Smooth muscle cell (in vitro differentiated cells): ENCODE data around the gene IFT43. TPM values are rescaled to one million over a fixed set of nuclear protein-coding genes. Genes with fewer than 3 reads are reported as not detected.

Experiments used
- DNase-seq: peaks from one replicate; lab custom pipeline; 2025; ENCODE audit not compliant: unreplicated experiment; lab: John Stamatoyannopoulos, UW
- H2AFZ ChIP-seq: fragments of 200-600 bp; sonication (generic); 2 replicates; pipeline ENCODE4 v1.6.0; 2016; ENCODE audit warnings: antibody characterized with exemption, low read depth, mild to moderate bottlenecking
- H3F3A ChIP-seq: fragments of 200-600 bp; sonication (generic); 2 replicates; pipeline ENCODE4 v1.6.0; 2017; ENCODE audit warnings: antibody characterized with exemption, low read depth
- H3K27ac ChIP-seq: fragments of 200-600 bp; sonication (generic); 2 replicates; pipeline ENCODE4 v1.5.1; 2016; ENCODE audit warnings: low read depth, mild to moderate bottlenecking
- H3K27me3 ChIP-seq: fragments of 200-600 bp; sonication (generic); 2 replicates; pipeline ENCODE4 v1.6.1; 2016; ENCODE audit warnings: low read depth, mild to moderate bottlenecking
- H3K36me3 ChIP-seq: fragments of 200-600 bp; sonication (generic); 2 replicates; pipeline ENCODE4 v1.5.1; 2016; ENCODE audit warnings: low read depth
- H3K4me1 ChIP-seq: fragments of 200-600 bp; sonication (generic); 2 replicates; pipeline ENCODE4 v1.5.1; 2016; ENCODE audit warnings: low read depth
- H3K4me2 ChIP-seq: fragments of 200-600 bp; sonication (generic); 2 replicates; pipeline ENCODE4 v1.6.0; 2016; ENCODE audit warnings: mild to moderate bottlenecking
- H3K4me3 ChIP-seq: fragments of 200-600 bp; sonication (generic); 2 replicates; pipeline ENCODE4 v1.5.1; 2016; ENCODE audit warnings: mild to moderate bottlenecking
- H3K79me2 ChIP-seq: fragments of 200-600 bp; sonication (generic); 2 replicates; pipeline ENCODE4 v1.6.0; 2016; ENCODE audit warnings: low read depth, mild to moderate bottlenecking
- H3K9ac ChIP-seq: fragments of 200-600 bp; sonication (generic); 2 replicates; pipeline ENCODE4 v1.6.0; 2016; ENCODE audit warnings: low read depth
- H3K9me3 ChIP-seq: fragments of 200-600 bp; sonication (generic); replicated peaks from 2 replicates; pipeline ENCODE4 v1.5.1; 2016; ENCODE audit warnings: low read depth
- H4K20me1 ChIP-seq: fragments of 200-600 bp; sonication (generic); 2 replicates; pipeline ENCODE4 v1.6.0; 2016; ENCODE audit warnings: low read depth
- WGBS: methylation state at CpG from one replicate; pipeline ENCODE4 v1.1.7; 2016; ENCODE audit warnings: low lambda C conversion rate; 5-methylcytosine and 5-hydroxymethylcytosine counted together
- polyA plus RNA-seq: library from polyadenylated mRNA; unstranded; fragments of >200 nt; fragmentation: Nextera tagmentation; extraction: Ambion mirVana; gene quantifications from 2 replicates; pipeline ENCODE4 v1.2.1, GENCODE V29; 2016
- total RNA-seq: library from RNA; depleted of rRNA; stranded (reverse); fragments of >200 nt; gene quantifications from 2 replicates; pipeline ENCODE4 v1.2.3, GENCODE V29; 2014
- TF ChIP-seq, protein P1 (sequence below): fragments of 200-600 bp; sonication (generic); IDR thresholded peaks from 2 replicates; pipeline ENCODE4 v1.5.1; 2017; ENCODE audit warnings: borderline replicate concordance, mild to moderate bottlenecking, antibody characterized with exemption; ENCODE audit not compliant: insufficient read depth, poor library complexity, severe bottlenecking

The IFT43 gene
- total and polyA plus RNA-seq, 2 experiments from 2014 or later, result 46.9 to 63.0 TPM

DNA sequence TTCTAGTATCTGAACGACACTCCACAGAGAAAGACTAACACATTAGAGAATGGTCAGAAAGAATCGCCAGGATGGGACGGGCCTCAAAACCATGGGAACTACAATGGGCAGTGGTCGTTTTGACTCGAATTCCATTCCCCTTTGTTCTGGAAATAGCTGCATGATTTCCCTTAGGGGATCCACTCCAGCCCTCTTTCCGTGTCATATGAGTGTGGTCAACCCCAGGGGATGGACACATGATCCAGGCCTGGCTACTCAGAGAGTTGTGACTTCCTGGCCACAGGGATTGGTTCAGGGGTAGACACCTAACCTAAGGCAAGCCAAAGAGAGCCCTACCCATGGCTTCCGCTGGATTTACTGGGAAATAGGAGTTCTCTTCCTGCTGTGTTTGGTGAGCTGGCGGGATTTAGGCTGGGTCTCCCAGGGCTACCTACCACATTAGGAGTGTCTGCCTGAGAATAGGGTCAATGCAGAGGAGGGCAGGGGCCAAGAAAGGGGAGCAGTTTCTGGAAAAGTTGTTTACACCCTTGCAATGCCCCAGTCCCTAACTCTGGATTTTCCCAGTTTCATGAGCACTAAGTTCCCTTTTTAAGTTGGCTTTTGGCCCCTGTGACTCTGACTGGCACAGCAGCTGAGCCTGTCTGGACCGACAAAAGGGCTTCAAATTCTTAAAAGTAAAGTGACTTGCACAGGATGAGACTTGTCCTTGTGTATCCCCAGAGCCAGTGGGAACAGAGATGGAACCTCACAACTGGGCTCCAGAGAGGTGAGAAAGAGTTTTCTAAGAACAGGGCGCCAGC, 138.1 kb downstream of the IFT43 start:
- DNase-seq, result no peak
- no peaks in the 10 kb centered on the region for H3K36me3 ChIP-seq
- no peak overlapping the region for H3K27ac ChIP-seq
- H3K4me1 ChIP-seq, result no peaks in the 10 kb centered on the region
- H3K4me2 ChIP-seq, result no peak overlapping the region
- no peak overlapping the region for H3K9ac ChIP-seq
- no peaks in the 10 kb centered on the region for H3K79me2 ChIP-seq
- H4K20me1 ChIP-seq, result no peaks in the 10 kb centered on the region
- H2AFZ ChIP-seq, result no peak overlapping the region
- H3K9me3 ChIP-seq, result no peaks in the 10 kb centered on the region
- TF ChIP-seq, protein P1, sequence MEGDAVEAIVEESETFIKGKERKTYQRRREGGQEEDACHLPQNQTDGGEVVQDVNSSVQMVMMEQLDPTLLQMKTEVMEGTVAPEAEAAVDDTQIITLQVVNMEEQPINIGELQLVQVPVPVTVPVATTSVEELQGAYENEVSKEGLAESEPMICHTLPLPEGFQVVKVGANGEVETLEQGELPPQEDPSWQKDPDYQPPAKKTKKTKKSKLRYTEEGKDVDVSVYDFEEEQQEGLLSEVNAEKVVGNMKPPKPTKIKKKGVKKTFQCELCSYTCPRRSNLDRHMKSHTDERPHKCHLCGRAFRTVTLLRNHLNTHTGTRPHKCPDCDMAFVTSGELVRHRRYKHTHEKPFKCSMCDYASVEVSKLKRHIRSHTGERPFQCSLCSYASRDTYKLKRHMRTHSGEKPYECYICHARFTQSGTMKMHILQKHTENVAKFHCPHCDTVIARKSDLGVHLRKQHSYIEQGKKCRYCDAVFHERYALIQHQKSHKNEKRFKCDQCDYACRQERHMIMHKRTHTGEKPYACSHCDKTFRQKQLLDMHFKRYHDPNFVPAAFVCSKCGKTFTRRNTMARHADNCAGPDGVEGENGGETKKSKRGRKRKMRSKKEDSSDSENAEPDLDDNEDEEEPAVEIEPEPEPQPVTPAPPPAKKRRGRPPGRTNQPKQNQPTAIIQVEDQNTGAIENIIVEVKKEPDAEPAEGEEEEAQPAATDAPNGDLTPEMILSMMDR, result no peak
- 75% methylated on average over 10 of the region's 10 CpGs for WGBS
- no peak overlapping the region for H3K4me3 ChIP-seq
- H3F3A ChIP-seq, result no peaks in the 10 kb centered on the region
- no peaks in the 10 kb centered on the region for H3K27me3 ChIP-seq

DNA sequence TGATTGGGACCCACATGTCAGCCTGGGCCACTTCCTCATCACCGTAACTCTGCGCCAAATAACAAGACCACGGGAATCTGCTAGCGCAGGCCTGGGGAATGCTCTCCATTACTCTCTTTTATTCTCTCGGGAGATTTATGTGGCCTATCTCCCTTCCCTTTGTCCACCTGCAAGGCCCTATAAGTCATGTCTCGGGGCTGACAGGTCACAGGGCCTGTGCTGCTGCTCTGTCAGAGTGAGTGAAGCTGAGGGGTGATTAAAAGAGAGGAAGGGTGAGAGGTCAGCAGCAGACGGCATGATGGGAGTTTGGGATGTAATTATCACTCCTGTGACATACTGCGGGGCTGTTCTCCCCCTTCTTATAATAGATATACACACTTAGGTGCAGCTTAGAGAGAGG, 139.9 kb downstream of the IFT43 start:
- H3K27me3 ChIP-seq, result peaks cover 7% of the 10 kb centered on the region
- 85% methylated on average over 8 of the region's 8 CpGs for WGBS
- H3K79me2 ChIP-seq, result no peaks in the 10 kb centered on the region
- no peak overlapping the region for H3K9ac ChIP-seq
- no peak overlapping the region for H3K4me3 ChIP-seq
- H3K4me1 ChIP-seq, result no peaks in the 10 kb centered on the region
- no peak overlapping the region for H3K27ac ChIP-seq
- no peaks in the 10 kb centered on the region for H3K9me3 ChIP-seq
- no peaks in the 10 kb centered on the region for H3K36me3 ChIP-seq
- no peak overlapping the region for H3K4me2 ChIP-seq
- DNase-seq, result no peak
- TF ChIP-seq, protein P1, result no peak
- H2AFZ ChIP-seq, result no peak overlapping the region
- no peaks in the 10 kb centered on the region for H3F3A ChIP-seq
- no peaks in the 10 kb centered on the region for H4K20me1 ChIP-seq

DNA sequence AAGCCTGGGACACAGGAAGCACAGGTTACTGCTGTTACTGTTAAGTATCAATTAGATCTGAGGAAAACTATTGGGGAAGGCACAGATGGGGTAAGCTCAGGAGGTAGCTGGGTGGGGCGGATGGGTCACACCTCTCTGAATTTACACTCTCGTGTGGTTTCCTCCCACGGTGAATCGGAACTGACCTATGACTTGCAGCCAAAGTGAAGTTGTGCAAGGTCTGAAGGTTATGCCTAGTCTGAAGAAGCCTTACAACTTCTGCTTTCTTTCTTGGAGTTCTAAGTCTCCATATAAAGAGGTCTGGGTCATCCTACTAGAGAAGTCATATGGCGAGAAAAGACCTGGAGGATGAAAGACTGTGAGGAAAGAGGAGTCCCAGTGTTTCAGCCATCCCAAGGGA, 140.5 kb downstream of the IFT43 start:
- no peak overlapping the region for H3K27ac ChIP-seq
- WGBS, result 91% methylated on average over 5 of the region's 5 CpGs
- no peaks in the 10 kb centered on the region for H3K36me3 ChIP-seq
- no peaks in the 10 kb centered on the region for H3F3A ChIP-seq
- TF ChIP-seq, protein P1, result no peak
- H2AFZ ChIP-seq, result no peak overlapping the region
- no peak for DNase-seq
- H3K4me3 ChIP-seq, result no peak overlapping the region
- no peak overlapping the region for H3K9ac ChIP-seq
- H3K4me2 ChIP-seq, result no peak overlapping the region
- H3K27me3 ChIP-seq, result peaks cover 13% of the 10 kb centered on the region
- H4K20me1 ChIP-seq, result no peaks in the 10 kb centered on the region
- no peaks in the 10 kb centered on the region for H3K4me1 ChIP-seq
- H3K9me3 ChIP-seq, result no peaks in the 10 kb centered on the region
- no peaks in the 10 kb centered on the region for H3K79me2 ChIP-seq
